ENCODE results near the gene S100A5. TPM values are rescaled to one million over a fixed set of nuclear protein-coding genes. Genes with fewer than 3 reads are reported as not detected.
A peak's percentile ranks its signal among the peaks of the same experiment; 100 is the strongest.
"Not testable (repeated sequence)": the region's sequence is repeated elsewhere in the genome, so short reads cannot be mapped to it uniquely, and the experiment has no call there.

The S100A5 gene
- total RNA-seq, 1 experiment from 2014 or later: 1.3 TPM

GRCh38 chr1:153534226-153534924, 6.4 kb downstream of the S100A5 start:
- no peak for DNase-seq (ENCODE audit: low read depth)

GRCh38 chr1:153533689-153534201, 7.0 kb downstream of the S100A5 start:
- peak; percentile 98 for DNase-seq (ENCODE audit: low read depth)

GRCh38 chr1:153532769-153533599, 7.8 kb downstream of the S100A5 start:
- DNase-seq (ENCODE audit: low read depth): peak; percentile 91

DNA sequence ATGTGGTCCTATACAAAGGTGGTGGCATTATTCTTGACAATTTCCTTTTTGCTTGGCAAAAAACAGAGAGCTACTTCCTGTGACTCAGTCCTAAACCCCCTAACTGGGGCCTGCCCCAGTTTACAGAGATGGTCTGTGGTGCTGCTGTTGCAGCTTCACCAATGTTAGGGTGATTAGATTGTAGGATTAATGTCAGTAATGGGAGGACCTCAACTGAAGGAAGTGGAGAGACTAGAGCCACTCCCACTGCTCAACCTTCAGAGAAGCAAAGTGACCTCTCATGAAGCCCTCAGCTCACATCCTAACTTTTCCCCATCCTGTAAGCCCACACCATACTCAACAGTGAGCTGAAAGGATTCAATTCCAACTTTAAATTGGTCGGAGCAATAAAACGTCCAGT, 8.6 kb downstream of the S100A5 start:
- DNase-seq (ENCODE audit: low read depth): no peak

GRCh38 chr1:153531638-153532037, 9.1 kb downstream of the S100A5 start:
- DNase-seq (ENCODE audit: low read depth): no peak

GRCh38 chr1:153527683-153528040, 13.1 kb downstream of the S100A5 start:
- no peak for DNase-seq (ENCODE audit: low read depth)

DNA sequence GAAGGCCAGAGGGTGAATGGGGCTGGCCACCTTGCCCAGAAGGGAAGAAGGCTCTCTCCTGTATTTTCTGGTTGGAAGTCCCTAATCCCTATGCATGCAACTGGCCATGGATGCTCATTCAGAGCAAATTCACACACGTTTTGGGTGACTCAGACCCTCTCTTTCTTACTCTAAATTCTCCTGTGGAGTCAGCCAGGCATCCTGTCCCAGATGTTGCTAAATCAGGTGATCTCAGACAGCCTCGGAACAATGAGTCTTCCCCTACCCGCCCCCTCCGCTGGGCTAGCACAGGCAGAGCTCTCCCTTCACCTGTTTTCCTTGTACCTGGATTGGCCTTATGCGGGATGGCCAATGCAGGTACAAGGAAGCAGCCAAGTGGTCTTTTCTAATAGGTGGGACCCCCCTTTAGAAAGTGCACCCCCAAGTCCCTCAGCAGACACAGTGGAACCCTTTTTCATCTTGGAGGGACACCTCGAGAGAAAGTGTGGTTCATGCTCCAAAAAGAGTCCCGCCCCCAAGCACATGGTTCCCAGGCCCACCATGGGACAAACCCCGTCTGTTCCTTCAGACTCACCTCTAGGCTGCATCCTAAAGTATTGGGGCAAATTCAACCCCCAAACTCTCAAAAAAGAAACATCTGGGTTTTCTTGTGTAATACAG, 13.6 kb downstream of the S100A5 start:
- DNase-seq (ENCODE audit: low read depth): no peak

DNA sequence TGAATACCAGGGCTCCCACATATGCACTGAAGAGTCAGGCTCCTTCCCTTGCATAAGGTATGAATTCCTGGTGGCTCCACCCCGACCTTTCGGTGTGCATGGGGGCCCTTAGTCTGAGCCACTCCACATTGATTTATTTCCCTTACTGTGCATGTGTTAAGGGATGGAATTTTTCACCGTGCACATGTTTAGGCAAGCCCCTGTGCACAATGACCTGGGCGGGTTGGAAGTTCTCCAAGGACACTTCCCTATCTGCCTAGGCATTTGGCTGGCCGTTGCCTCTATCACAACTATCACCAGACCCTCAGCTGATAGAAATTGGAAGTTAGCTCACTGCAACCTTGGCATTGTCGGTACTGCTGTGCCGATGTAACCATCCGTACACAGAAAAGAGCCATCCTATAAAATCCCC, 14.6 kb downstream of the S100A5 start:
- DNase-seq (ENCODE audit: low read depth): no peak

DNA sequence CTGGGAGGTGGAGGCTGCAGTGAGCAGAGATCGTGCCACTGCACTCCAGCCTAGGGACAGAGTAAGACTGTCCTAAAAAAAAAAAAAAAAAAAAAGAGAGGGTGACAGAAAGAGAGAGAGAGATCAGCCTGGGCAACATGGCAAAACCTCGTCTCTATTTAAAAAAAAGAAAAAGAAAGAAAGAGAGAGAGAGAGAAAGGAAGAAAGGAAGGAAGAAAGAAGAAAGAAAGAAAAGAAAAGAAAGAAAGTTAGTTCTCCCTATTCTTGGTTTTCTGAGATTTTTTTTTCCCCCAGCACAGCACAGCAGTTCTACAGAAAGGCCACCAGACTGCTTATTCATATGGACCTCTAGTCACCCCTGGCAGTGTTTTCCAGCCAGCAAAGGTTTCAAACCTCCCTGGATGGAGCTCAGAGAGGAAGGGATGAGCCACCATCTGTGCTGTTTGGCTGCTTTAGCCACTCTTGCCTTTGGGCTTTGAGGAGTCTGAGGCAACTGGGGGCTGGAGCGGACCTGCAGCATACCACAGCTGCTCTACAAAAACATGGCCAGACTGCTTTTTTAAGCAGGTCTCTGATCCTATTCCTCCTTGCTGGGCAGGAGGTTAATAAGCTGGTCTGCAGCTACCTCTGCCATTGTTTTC, 15.5 kb downstream of the S100A5 start:
- DNase-seq (ENCODE audit: low read depth): no peak

- not testable (repeated sequence) for DNase-seq (ENCODE audit: low read depth)
Measured at GRCh38 chr1:153522353-153523048, 18.2 kb downstream of the S100A5 start.

DNA sequence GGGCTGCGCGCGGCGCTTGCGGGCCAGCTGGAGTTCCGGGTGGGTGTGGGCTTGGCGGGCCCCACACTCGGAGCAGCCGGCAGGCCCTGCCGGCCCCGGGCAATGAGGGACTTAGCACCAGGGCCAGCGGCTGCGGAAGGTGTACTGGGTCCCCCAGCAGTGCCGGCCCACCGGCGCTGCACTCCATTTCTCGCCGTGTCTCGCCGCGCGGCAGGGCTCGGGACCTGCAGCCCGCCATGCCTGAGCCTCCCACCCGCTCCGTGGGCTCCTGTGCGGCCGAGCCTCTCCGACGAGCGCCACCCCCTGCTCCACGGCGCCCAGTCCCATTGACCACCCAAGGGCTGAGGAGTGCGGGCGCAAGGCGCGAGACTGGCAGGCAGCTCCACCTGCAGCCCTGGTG, 18.9 kb downstream of the S100A5 start:
- DNase-seq (ENCODE audit: low read depth): not testable (repeated sequence)

DNA sequence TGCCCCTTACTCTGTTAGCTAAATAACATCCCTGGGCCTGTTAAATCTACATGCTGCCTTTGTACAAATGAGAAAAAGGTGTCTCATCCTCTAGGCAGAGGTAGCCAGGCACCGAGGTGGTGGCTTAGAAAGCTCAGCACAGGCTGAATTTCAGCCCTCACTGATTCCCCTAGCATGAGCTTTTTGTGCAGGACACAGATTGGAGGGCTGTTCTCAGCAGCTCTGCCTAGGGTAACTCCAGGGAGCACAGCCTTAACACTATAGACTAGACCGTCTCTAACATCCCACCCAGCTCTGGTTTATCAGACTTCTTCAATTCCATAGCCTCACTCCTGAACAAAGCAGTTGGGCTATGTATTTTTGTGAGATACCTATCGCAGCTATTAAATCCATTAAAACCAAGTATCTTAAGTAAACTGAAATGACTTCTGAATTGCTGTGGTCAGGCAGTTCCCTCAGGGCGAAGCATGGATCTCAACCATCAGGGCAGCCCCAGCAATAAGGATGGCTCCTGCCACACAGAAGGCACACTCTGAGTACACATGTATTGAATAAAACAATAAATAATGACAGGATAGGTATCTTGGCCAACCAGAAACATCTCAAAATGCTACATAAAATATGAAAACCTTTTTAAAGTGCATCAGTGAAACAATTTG, 19.8 kb downstream of the S100A5 start:
- no peak for DNase-seq (ENCODE audit: low read depth)

DNA sequence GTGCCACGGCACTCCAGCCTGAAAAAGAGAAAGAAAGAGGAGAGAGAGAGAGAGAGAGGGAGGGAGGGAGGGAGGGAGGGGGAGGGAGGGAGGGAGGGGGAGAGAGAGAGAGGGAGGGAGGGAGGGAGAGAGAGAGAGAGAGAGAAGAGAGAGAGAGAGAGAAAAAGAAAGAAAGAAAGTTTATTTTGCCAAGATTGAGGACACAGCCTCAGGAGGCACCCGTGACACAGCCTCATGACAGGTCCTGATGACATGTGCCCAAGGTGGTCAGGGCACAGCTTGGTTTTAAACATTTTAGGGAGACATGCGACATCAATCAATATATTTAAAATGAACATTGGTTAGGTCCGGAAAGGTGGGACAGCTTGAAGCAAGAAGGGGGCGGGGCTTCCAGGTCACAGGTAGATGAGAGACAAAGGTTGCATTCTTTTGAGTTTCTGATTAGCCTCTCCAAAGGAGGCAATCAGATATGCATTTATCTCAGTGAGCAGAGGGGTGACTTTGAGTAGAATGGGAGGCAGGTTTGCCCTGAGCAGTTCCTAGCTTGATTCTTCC, 20.5 kb downstream of the S100A5 start:
- not testable (repeated sequence) for DNase-seq (ENCODE audit: low read depth)

- no peak for DNase-seq (ENCODE audit: low read depth)
Measured at GRCh38 chr1:153519242-153519641, 21.5 kb downstream of the S100A5 start.

DNA sequence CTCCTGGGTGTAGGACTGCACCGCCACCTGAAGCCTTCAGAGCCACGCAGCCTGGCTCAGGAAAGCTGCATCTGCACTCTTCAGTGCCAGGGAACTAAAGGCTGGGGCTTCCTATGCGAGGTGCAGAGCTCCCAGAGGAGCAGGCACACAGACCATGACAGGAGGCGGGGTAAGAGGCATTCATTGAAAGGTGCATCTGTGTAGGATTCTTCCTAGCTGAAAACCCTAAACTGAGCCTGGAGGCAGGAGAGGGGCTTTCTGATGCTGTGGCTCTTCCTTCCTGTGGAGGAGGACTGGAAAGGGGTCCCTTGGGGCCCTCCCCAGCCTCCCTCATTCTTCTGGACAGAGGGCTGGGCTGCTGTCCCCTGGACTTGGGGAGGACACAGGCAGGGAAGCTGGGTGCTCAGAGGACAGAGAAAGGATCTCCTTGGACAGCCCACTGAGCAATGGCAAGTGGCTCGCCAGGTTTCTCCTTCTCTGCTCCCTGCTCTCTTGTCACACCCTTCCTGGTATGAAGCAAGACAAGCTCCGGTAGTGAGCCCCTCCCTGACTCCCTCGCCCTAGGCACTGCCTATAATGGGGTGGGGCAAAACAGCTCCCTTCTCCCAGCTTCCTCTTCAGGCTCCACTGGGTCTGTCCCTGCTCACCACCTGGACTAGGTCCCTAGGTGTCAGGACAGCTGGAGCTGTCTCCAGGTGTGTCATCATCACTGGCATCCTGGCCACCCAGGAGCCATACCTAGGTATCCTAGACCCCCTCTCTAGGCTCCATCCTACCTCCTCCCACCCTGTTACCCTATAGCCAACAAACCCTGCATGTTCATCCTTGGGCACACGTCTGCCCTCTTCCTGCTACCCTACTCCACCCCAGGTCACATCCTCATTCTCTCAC, 25.0 kb downstream of the S100A5 start:
- DNase-seq (ENCODE audit: low read depth): no peak

- DNase-seq (ENCODE audit: low read depth): no peak
Measured at GRCh38 chr1:153513666-153514065, 27.1 kb downstream of the S100A5 start.

DNA sequence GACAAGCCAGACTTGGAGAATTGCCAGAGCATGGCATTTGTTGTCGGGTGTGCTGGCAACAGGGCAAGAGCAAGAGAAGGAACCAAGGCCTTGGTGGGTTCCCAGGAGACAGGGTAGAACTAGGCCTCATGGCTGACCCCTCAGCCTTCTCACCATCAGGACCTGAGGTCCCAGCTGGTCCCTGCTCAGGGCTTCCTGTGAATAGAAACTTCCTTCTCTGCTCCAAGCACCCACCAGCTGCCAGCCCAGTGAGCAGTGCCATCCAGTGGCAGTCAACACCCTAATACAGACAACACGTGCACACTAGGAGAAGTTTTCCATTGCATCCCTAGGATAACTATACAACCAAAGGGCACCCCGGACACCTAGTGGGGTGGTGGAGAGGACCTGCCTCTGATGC, 27.7 kb downstream of the S100A5 start:
- DNase-seq (ENCODE audit: low read depth): no peak

- peak; percentile 71 for DNase-seq (ENCODE audit: low read depth)
Measured at GRCh38 chr1:153510984-153511410, 29.7 kb downstream of the S100A5 start.

DNA sequence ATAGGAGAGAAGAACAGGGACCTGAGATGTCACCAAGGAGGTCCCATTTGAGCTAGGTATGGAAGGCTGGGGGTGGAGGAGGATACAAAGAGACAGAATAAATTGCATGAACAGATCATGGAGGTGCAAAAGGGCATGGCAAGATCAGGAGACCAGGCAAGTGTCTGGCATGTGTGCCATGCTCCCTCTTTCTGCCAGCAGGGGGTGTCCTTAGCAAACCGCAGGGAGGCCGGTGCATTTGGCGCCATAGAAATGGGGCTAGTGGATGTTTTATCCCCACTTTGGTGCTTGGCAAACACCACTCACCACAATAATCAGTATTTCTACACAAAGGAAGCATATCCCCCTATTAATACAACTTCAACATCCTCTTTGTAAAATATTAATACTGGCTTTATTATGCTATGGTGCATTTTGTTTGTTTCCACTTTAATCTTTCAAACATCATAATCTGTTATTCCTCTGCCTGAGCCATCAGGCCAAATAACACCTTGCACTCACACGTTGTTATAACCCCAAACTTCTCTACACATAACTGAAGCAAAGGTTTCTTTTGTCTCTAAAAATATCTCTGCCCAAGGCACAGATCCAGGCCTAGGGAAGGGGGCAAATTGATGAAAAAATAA, 30.9 kb downstream of the S100A5 start:
- DNase-seq (ENCODE audit: low read depth): peak; percentile 56
